ENCODE data around the gene HORMAD2. TPM values are rescaled to one million over a fixed set of nuclear protein-coding genes. Genes with fewer than 3 reads are reported as not detected.
"Not testable (repeated sequence)": the region's sequence is repeated elsewhere in the genome, so short reads cannot be mapped to it uniquely, and the experiment has no call there.

The HORMAD2 gene
- total RNA-seq, 1 donor: not detected

GRCh38 chr22:30045901-30046715 lies 34.2 kb upstream of the HORMAD2 start:
- Histone ChIP-seq H3K4me3 (ENCODE audit: low read length) (no peak overlapping the region), H3K27me3 (ENCODE audit: insufficient read depth, low read length) (no peaks in the 10 kb centered on the region), H3K9me3 (ENCODE audit: low read depth, low read length) (no peaks in the 10 kb centered on the region), H3K4me1 (ENCODE audit: insufficient read depth, low read length) (peaks cover 8% of the 10 kb centered on the region)

- Histone ChIP-seq H3K4me1 (ENCODE audit: insufficient read depth, low read length) (peaks cover 8% of the 10 kb centered on the region), H3K4me3 (ENCODE audit: low read length) (no peak overlapping the region), H3K9me3 (ENCODE audit: low read depth, low read length) (no peaks in the 10 kb centered on the region), H3K27me3 (ENCODE audit: insufficient read depth, low read length) (no peaks in the 10 kb centered on the region)
Observed at GRCh38 chr22:30046716-30047363, 33.4 kb upstream of the HORMAD2 start.

- H3K4me3 ChIP-seq (ENCODE audit: low read length): no peak overlapping the region
Observed at GRCh38 chr22:30047364-30047738, 32.9 kb upstream of the HORMAD2 start.

GRCh38 chr22:30048681-30049080 lies 31.6 kb upstream of the HORMAD2 start:
- Histone ChIP-seq H3K27me3 (ENCODE audit: insufficient read depth, low read length) (no peaks in the 10 kb centered on the region), H3K4me1 (ENCODE audit: insufficient read depth, low read length) (peaks cover 8% of the 10 kb centered on the region), H3K9me3 (ENCODE audit: low read depth, low read length) (no peaks in the 10 kb centered on the region), H3K4me3 (ENCODE audit: low read length) (no peak overlapping the region)

More at GRCh38 chr22:30047364-30047738, 32.9 kb upstream of the HORMAD2 start:
- H3K9me3 ChIP-seq (ENCODE audit: low read depth, low read length): no peaks in the 10 kb centered on the region
- H3K27me3 ChIP-seq (ENCODE audit: insufficient read depth, low read length): no peaks in the 10 kb centered on the region
- peaks cover 8% of the 10 kb centered on the region for H3K4me1 ChIP-seq (ENCODE audit: insufficient read depth, low read length)

GRCh38 chr22:30054067-30054763 lies 26.0 kb upstream of the HORMAD2 start:
- Histone ChIP-seq H3K27me3 (ENCODE audit: insufficient read depth, low read length) (no peaks in the 10 kb centered on the region), H3K9me3 (ENCODE audit: low read depth, low read length) (no peaks in the 10 kb centered on the region), H3K4me1 (ENCODE audit: insufficient read depth, low read length) (no peaks in the 10 kb centered on the region), H3K4me3 (ENCODE audit: low read length) (no peak overlapping the region)

- Histone ChIP-seq H3K9me3 (ENCODE audit: low read depth, low read length) (no peaks in the 10 kb centered on the region), H3K4me3 (ENCODE audit: low read length) (no peak overlapping the region), H3K27me3 (ENCODE audit: insufficient read depth, low read length) (no peaks in the 10 kb centered on the region), H3K4me1 (ENCODE audit: insufficient read depth, low read length) (no peaks in the 10 kb centered on the region)
Observed at GRCh38 chr22:30054764-30055069, 25.5 kb upstream of the HORMAD2 start.

- H3K27me3 ChIP-seq (ENCODE audit: insufficient read depth, low read length): no peaks in the 10 kb centered on the region
- no peaks in the 10 kb centered on the region for H3K4me1 ChIP-seq (ENCODE audit: insufficient read depth, low read length)
- no peak overlapping the region for H3K4me3 ChIP-seq (ENCODE audit: low read length)
- no peaks in the 10 kb centered on the region for H3K9me3 ChIP-seq (ENCODE audit: low read depth, low read length)
Observed at GRCh38 chr22:30056015-30056414, 24.2 kb upstream of the HORMAD2 start.

GRCh38 chr22:30057375-30057774 lies 22.9 kb upstream of the HORMAD2 start:
- H3K27me3 ChIP-seq (ENCODE audit: insufficient read depth, low read length): no peaks in the 10 kb centered on the region
- no peaks in the 10 kb centered on the region for H3K9me3 ChIP-seq (ENCODE audit: low read depth, low read length)
- H3K4me1 ChIP-seq (ENCODE audit: insufficient read depth, low read length): no peaks in the 10 kb centered on the region
- H3K4me3 ChIP-seq (ENCODE audit: low read length): no peak overlapping the region

GRCh38 chr22:30059346-30060020 lies 20.8 kb upstream of the HORMAD2 start:
- not testable (repeated sequence) for H3K4me1 ChIP-seq (ENCODE audit: insufficient read depth, low read length); H3K4me3 ChIP-seq (ENCODE audit: low read length); H3K9me3 ChIP-seq (ENCODE audit: low read depth, low read length); H3K27me3 ChIP-seq (ENCODE audit: insufficient read depth, low read length)

GRCh38 chr22:30061094-30061493 lies 19.2 kb upstream of the HORMAD2 start:
- H3K4me3 ChIP-seq (ENCODE audit: low read length); H3K4me1 ChIP-seq (ENCODE audit: insufficient read depth, low read length); H3K27me3 ChIP-seq (ENCODE audit: insufficient read depth, low read length): not testable (repeated sequence)
- peaks cover 12% of the 10 kb centered on the region for H3K9me3 ChIP-seq (ENCODE audit: low read depth, low read length)

- no peak overlapping the region for H3K4me3 ChIP-seq (ENCODE audit: low read length)
- peaks cover 6% of the 10 kb centered on the region for H3K27me3 ChIP-seq (ENCODE audit: insufficient read depth, low read length)
- H3K4me1 ChIP-seq (ENCODE audit: insufficient read depth, low read length): no peaks in the 10 kb centered on the region
- peaks cover 12% of the 10 kb centered on the region for H3K9me3 ChIP-seq (ENCODE audit: low read depth, low read length)
Observed at GRCh38 chr22:30062259-30062658, 18.0 kb upstream of the HORMAD2 start.

- no peaks in the 10 kb centered on the region for H3K4me1 ChIP-seq (ENCODE audit: insufficient read depth, low read length)
- peaks cover 12% of the 10 kb centered on the region for H3K9me3 ChIP-seq (ENCODE audit: low read depth, low read length)
- peaks cover 6% of the 10 kb centered on the region for H3K27me3 ChIP-seq (ENCODE audit: insufficient read depth, low read length)
- H3K4me3 ChIP-seq (ENCODE audit: low read length): no peak overlapping the region
Observed at GRCh38 chr22:30062950-30063349, 17.3 kb upstream of the HORMAD2 start.

- Histone ChIP-seq H3K9me3 (ENCODE audit: low read depth, low read length) (peaks cover 12% of the 10 kb centered on the region), H3K4me3 (ENCODE audit: low read length) (no peak overlapping the region), H3K27me3 (ENCODE audit: insufficient read depth, low read length) (peaks cover 6% of the 10 kb centered on the region), H3K4me1 (ENCODE audit: insufficient read depth, low read length) (no peaks in the 10 kb centered on the region)
Observed at GRCh38 chr22:30064172-30064571, 16.1 kb upstream of the HORMAD2 start.

- H3K4me3 ChIP-seq (ENCODE audit: low read length): no peak overlapping the region
- no peaks in the 10 kb centered on the region for H3K9me3 ChIP-seq (ENCODE audit: low read depth, low read length)
- H3K4me1 ChIP-seq (ENCODE audit: insufficient read depth, low read length): no peaks in the 10 kb centered on the region
- peaks cover 11% of the 10 kb centered on the region for H3K27me3 ChIP-seq (ENCODE audit: insufficient read depth, low read length)
Observed at GRCh38 chr22:30073743-30074142, 6.5 kb upstream of the HORMAD2 start.

- Histone ChIP-seq H3K4me1 (ENCODE audit: insufficient read depth, low read length) (no peaks in the 10 kb centered on the region), H3K9me3 (ENCODE audit: low read depth, low read length) (no peaks in the 10 kb centered on the region), H3K4me3 (ENCODE audit: low read length) (no peak overlapping the region), H3K27me3 (ENCODE audit: insufficient read depth, low read length) (peaks cover 13% of the 10 kb centered on the region)
Observed at GRCh38 chr22:30074147-30074546, 6.1 kb upstream of the HORMAD2 start.

All from mononuclear cell (primary cell).